Stimulated activated effector memory CD8-positive, alpha-beta T cell treated with anti-CD3 and anti-CD28 coated beads, Interleukin-12 subunit alpha, Interleukin-12 subunit beta, amount 100 ng/mL, for 72 hours (primary cell): ENCODE data around the gene COX18.
A peak's percentile ranks its signal among the peaks of the same experiment; 100 is the strongest.

Experiments used
- ATAC-seq: fragments of 150-1000 bp; cut with Tn5 transposase; 2 replicates; pipeline ENCODE4 v1.10.0; 2021
- DNase-seq, 2 donors: peaks; one replicate each; pipeline ENCODE4 v3.0.0; 2021 to 2022; ENCODE audit warnings: low spot score in 2 of 2
- H3K27ac Mint-ChIP-seq: one replicate; pipeline ENCODE4 v1.8.0; 2022; ENCODE audit warnings: mild to moderate bottlenecking, mixed read lengths
- H3K36me3 Mint-ChIP-seq: one replicate; pipeline ENCODE4 v1.8.0; 2022; ENCODE audit warnings: mild to moderate bottlenecking, mixed read lengths
- H3K4me1 Mint-ChIP-seq: one replicate; pipeline ENCODE4 v1.8.0; 2022; ENCODE audit warnings: mixed read lengths
- H3K4me3 Mint-ChIP-seq: one replicate; pipeline ENCODE4 v1.8.0; 2022; ENCODE audit warnings: mild to moderate bottlenecking, mixed read lengths
- H3K9me3 Mint-ChIP-seq: one replicate; pipeline ENCODE4 v1.8.0; 2022; ENCODE audit warnings: mixed read lengths

The COX18 gene

DNA sequence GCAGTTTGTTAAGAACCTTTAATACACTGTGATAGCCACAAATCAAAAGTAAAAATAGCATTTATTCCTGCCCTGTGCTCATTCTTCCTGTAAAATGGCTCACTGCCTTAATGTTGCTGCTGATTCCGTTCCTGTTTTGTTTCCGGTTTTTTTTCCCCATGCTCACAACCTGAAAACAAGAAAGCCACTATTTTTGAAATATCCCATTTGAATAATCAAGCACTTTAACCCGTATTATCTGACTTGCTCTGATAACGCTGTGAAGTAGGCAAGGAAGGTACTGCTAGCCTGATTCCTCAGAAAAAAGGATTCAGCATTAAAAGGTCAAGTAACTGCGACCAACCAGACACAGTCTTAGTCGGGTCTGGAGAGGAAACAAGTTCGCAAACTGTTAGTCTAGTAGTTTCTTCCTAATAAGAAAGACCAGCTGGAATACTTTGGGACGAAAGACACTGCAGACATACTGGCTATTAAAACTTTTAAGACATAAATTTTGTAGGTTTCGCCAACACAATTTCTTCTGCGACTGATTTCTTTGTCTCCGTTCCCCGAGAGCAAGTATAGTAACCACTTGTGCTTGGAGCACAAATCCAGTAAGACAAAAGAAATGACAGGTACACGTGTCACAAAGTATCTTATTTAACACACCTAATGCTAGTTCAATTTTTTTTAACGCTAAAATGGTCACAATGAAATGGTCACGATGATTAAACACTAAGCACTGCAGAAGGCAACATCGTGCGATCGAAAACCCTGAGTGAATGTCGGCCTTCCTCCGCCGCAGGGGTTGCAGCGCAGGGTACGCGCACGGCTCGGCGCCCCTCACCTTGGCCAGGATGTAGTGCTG, 802 bp downstream of the COX18 start:
- Mint-ChIP-seq H3K9me3 (no peaks in the 10 kb centered on the region), H3K4me3 (peak overlapping the region; percentile 81), H3K27ac (peak overlapping the region; percentile 97), H3K36me3 (peaks cover 50% of the 10 kb centered on the region), H3K4me1 (peaks cover 24% of the 10 kb centered on the region)
- DNase-seq (peak in 1 of 2 donors; percentile 60), ATAC-seq (no peak)

DNA sequence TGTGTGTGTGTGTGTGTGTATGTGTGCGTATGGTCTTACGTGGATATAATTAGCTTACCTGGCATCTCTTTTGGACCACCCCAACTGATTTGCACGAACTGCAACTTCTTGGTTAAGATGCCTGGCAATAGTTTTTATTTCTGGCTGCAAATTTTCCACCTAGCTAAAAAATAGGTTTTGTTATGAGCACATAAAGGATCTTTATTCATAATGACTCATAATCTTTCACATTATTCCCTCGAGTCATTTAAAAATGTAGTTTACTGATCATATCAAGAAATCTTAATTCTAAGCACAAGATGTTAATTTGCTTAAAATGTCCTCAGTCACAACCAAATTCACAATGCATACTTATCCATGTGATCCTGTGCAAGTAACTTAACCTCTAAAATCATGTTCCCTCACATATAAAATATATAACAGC, 1.5 kb downstream of the COX18 start:
- ATAC-seq: peak; percentile 2
- Mint-ChIP-seq H3K4me3 (peak overlapping the region; percentile 81), H3K9me3 (no peaks in the 10 kb centered on the region), H3K4me1 (peaks cover 24% of the 10 kb centered on the region), H3K27ac (peak overlapping the region; percentile 97), H3K36me3 (peaks cover 50% of the 10 kb centered on the region)
- DNase-seq: no peak

GRCh38 chr4:73066928-73067327, 2.6 kb downstream of the COX18 start:
- Mint-ChIP-seq H3K36me3 (peaks cover 60% of the 10 kb centered on the region), H3K27ac (peak overlapping the region; percentile 97), H3K9me3 (no peaks in the 10 kb centered on the region), H3K4me1 (peaks cover 24% of the 10 kb centered on the region), H3K4me3 (peak overlapping the region; percentile 81)
- ATAC-seq (no peak), DNase-seq (no peak)

DNA sequence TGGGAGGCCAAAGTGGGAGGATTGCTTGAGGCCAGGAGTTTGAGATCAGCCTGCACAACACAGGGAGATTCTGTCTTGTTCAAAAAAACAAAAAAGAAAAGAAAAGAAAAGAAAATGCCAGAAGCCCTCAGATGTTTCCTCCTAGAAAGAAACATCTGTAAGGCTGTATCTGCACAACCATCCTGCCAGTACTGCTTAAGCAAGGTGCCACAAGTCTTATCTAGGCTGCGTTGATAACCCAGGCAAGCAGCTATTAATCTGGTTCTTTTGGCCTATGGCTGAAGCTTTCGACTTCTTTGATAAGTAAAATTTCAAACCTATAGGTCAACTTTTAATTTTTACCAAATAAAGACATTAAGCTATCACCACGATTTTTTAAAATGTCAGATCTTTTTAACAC, 3.1 kb downstream of the COX18 start:
- Mint-ChIP-seq H3K9me3 (no peaks in the 10 kb centered on the region), H3K36me3 (peaks cover 64% of the 10 kb centered on the region), H3K27ac (peak overlapping the region; percentile 97), H3K4me1 (peaks cover 24% of the 10 kb centered on the region), H3K4me3 (peak overlapping the region; percentile 81)
- DNase-seq (no peak), ATAC-seq (no peak)

DNA sequence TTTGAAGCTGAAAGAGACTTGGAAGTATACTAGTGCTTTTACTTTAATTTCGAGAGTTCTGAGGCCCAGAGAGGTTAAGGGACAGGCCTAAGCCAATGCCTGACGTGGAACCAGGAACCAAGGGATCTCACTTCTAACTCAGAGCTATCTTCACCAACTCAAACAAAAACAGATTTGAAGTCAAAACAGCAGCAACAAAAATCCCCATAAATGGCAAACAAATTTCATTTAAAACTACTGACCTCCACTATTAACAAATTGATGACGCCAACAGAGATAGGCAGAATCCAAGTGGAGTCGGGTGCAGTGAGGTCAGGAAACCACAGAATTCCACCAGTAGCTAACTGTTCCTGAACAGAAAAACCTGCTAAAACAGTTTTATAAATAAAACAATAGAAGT, 5.0 kb downstream of the COX18 start:
- Mint-ChIP-seq H3K9me3 (no peaks in the 10 kb centered on the region), H3K27ac (peak overlapping the region; percentile 80), H3K36me3 (peaks cover 75% of the 10 kb centered on the region), H3K4me1 (peaks cover 24% of the 10 kb centered on the region), H3K4me3 (no peak overlapping the region)
- DNase-seq: no peak
- no peak for ATAC-seq

DNA sequence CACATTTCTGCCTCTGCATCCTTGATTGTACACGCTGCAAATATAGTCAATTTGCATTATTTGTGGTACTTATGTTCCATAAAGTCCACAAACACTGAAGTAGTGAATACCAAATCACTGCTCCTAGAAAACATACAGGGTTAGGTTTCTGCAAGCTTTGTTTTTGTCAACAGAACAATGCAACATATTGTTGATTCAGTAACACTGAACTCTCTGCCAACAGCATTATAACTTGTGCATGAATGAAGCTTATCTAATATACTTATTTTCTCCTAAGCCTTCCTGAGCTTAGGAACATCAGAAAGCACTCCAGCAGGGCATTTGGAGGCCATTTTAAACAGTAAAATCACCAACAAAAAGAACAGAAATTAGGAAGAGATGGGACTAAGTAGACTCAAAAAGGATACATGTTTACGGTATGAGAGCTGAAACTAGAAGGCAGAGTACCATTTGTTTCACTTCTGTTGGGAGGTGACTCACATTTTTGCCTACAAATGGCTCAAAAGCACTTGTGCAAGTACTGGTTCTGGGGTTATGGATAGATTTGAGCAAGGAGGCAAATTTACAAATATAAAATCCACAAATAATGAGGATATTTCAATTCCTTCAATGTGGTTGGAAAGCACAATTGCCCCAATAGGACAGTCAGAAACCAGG, 14.1 kb downstream of the COX18 start:
- peak in 1 of 2 donors; percentile 13 for DNase-seq
- peak; percentile 69 for ATAC-seq
- Mint-ChIP-seq H3K36me3 (peaks cover 62% of the 10 kb centered on the region), H3K4me1 (peaks cover 6% of the 10 kb centered on the region), H3K27ac (no peak overlapping the region), H3K4me3 (no peak overlapping the region), H3K9me3 (no peaks in the 10 kb centered on the region)

DNA sequence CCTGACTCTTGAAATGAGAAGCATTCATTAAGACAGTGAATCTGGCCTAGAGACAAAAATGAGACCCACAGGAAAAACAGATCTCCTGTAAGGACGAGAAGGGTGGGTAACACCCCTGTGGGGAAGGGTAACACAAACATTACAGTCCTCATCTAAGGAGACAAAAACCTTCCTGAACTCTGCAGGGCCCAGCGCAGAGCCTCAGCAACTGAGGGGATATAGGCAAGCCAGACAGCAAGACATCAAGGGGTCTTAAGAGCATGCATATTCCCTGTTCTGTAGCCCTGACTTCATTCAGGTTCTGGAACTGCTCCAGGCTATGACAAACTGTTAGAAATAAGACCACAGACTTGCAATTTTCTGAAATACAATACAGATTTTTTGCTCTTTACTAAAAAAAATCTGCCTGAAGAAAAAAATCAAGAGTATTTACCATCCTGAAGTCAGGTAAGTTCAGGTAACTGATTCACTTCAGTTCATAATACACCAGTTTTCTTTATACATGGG, 15.5 kb downstream of the COX18 start:
- no peak overlapping the region for H3K4me3 Mint-ChIP-seq
- H3K27ac Mint-ChIP-seq: no peak overlapping the region
- DNase-seq (peak in 1 of 2 donors; percentile 40), ATAC-seq (no peak)
- H3K9me3 Mint-ChIP-seq: no peaks in the 10 kb centered on the region
- peaks cover 48% of the 10 kb centered on the region for H3K36me3 Mint-ChIP-seq
- peaks cover 6% of the 10 kb centered on the region for H3K4me1 Mint-ChIP-seq

DNA sequence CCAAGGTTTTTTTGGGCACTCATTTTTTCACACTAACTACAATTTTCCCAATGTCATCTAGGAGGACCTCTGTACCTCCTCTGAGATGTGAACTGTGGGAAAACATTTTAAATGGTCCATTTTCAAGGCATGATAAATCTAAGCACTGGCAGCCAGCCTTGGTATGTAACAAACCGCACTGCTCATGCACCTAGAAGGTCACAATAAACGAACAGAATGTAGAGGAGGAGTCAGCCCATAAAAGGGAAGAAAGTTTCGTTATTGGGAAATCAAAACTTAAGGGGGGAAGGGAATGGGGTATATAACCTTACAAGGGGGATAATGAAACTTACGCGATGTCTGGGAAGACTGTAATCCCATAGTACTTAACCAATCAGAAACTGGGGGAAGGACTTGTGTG, 16.4 kb downstream of the COX18 start:
- DNase-seq: peak in 1 of 2 donors; percentile 36
- ATAC-seq: no peak
- Mint-ChIP-seq H3K9me3 (no peaks in the 10 kb centered on the region), H3K27ac (no peak overlapping the region), H3K4me1 (peaks cover 6% of the 10 kb centered on the region), H3K4me3 (no peak overlapping the region), H3K36me3 (peaks cover 39% of the 10 kb centered on the region)

DNA sequence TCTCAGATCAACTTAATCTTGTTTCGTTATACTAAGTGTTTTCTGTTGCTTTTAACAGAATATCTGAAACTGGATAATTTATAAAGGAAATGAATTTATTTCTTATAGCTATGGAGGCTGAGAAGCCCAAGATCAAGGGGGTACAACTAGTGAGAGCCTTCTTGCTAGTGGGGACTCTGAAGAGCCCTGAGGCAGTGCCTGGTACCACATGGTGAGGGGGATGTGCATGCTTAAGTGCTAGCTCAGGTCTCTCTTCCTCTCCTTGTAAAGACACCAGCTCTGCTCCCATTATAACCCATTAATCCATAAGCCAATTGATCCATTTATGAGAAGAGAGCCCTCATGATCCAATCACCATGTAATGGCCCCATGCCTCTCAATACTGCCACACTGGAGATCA, 17.9 kb downstream of the COX18 start:
- H3K4me1 Mint-ChIP-seq: peaks cover 6% of the 10 kb centered on the region
- H3K27ac Mint-ChIP-seq: no peak overlapping the region
- H3K4me3 Mint-ChIP-seq: no peak overlapping the region
- peaks cover 24% of the 10 kb centered on the region for H3K36me3 Mint-ChIP-seq
- no peaks in the 10 kb centered on the region for H3K9me3 Mint-ChIP-seq
- DNase-seq (peak in 1 of 2 donors; percentile 17), ATAC-seq (no peak)

GRCh38 chr4:73045879-73046278, 23.6 kb downstream of the COX18 start:
- Mint-ChIP-seq H3K4me1 (no peaks in the 10 kb centered on the region), H3K36me3 (no peaks in the 10 kb centered on the region)
- no peak for ATAC-seq

GRCh38 chr4:73037057-73037456, 32.5 kb downstream of the COX18 start:
- H3K27ac Mint-ChIP-seq: no peak overlapping the region
- H3K4me1 Mint-ChIP-seq: peaks cover 11% of the 10 kb centered on the region
- no peaks in the 10 kb centered on the region for H3K36me3 Mint-ChIP-seq
- no peak overlapping the region for H3K4me3 Mint-ChIP-seq
- ATAC-seq (no peak), DNase-seq (no peak)
- H3K9me3 Mint-ChIP-seq: no peaks in the 10 kb centered on the region

More at GRCh38 chr4:73045879-73046278, 23.6 kb downstream of the COX18 start:
- Mint-ChIP-seq H3K9me3 (no peaks in the 10 kb centered on the region), H3K4me3 (no peak overlapping the region), H3K27ac (no peak overlapping the region)
- DNase-seq: no peak

- Mint-ChIP-seq H3K4me3 (no peak overlapping the region), H3K36me3 (no peaks in the 10 kb centered on the region), H3K9me3 (no peaks in the 10 kb centered on the region), H3K27ac (no peak overlapping the region), H3K4me1 (peaks cover 11% of the 10 kb centered on the region)
- ATAC-seq: no peak
- DNase-seq: no peak
Observed at GRCh38 chr4:73036123-73036522, 33.4 kb downstream of the COX18 start.

GRCh38 chr4:73034896-73035295, 34.6 kb downstream of the COX18 start:
- Mint-ChIP-seq H3K4me1 (peaks cover 11% of the 10 kb centered on the region), H3K27ac (no peak overlapping the region), H3K9me3 (no peaks in the 10 kb centered on the region), H3K4me3 (no peak overlapping the region), H3K36me3 (no peaks in the 10 kb centered on the region)
- no peak for DNase-seq
- ATAC-seq: no peak

- no peak overlapping the region for H3K27ac Mint-ChIP-seq
- no peak overlapping the region for H3K4me3 Mint-ChIP-seq
- H3K4me1 Mint-ChIP-seq: no peaks in the 10 kb centered on the region
- ATAC-seq (no peak), DNase-seq (no peak)
- no peaks in the 10 kb centered on the region for H3K36me3 Mint-ChIP-seq
- no peaks in the 10 kb centered on the region for H3K9me3 Mint-ChIP-seq
Observed at GRCh38 chr4:73028621-73029020, 40.9 kb downstream of the COX18 start.

GRCh38 chr4:73021634-73022033, 47.9 kb downstream of the COX18 start:
- Mint-ChIP-seq H3K4me1 (no peaks in the 10 kb centered on the region), H3K36me3 (no peaks in the 10 kb centered on the region), H3K4me3 (no peak overlapping the region), H3K27ac (no peak overlapping the region), H3K9me3 (no peaks in the 10 kb centered on the region)
- DNase-seq (no peak), ATAC-seq (peak; percentile 79)
